NCI-H2196 (cell line): Measurements from ENCODE around the gene C19orf12.

ENCODE experiments used
- DNase-seq: peaks from one replicate; lab custom pipeline; 2025; ENCODE audit not compliant: unreplicated experiment; lab: John Stamatoyannopoulos, UW

Gene C19orf12

GRCh38 chr19:29697523-29698261 is 17.4 kb downstream of the C19orf12 start:
- no peak for DNase-seq

- DNase-seq = no peak
These were observed 18.6 kb downstream of the C19orf12 start for GRCh38 chr19:29696565-29696846.

GRCh38 chr19:29695765-29696564 is 19.1 kb downstream of the C19orf12 start:
- no peak for DNase-seq

- DNase-seq = peak; percentile 54
These were observed 20.1 kb downstream of the C19orf12 start for GRCh38 chr19:29694669-29695627.

- DNase-seq = no peak
These were observed 20.9 kb downstream of the C19orf12 start for GRCh38 chr19:29694161-29694560.

GRCh38 chr19:29690842-29691241 is 24.2 kb downstream of the C19orf12 start:
- no peak for DNase-seq

GRCh38 chr19:29687897-29688728 is 26.9 kb downstream of the C19orf12 start:
- no peak for DNase-seq

- DNase-seq = no peak
These were observed 27.7 kb downstream of the C19orf12 start for GRCh38 chr19:29687244-29687896.

- DNase-seq = no peak
These were observed 28.7 kb downstream of the C19orf12 start for GRCh38 chr19:29686285-29686805.

- no peak for DNase-seq
These were observed 29.7 kb downstream of the C19orf12 start for GRCh38 chr19:29685326-29685725.

- DNase-seq = no peak
These were observed 32.1 kb downstream of the C19orf12 start for GRCh38 chr19:29683009-29683408.

GRCh38 chr19:29682236-29682895 is 32.7 kb downstream of the C19orf12 start:
- no peak for DNase-seq

GRCh38 chr19:29681422-29682235 is 33.4 kb downstream of the C19orf12 start:
- no peak for DNase-seq

GRCh38 chr19:29680937-29681336 is 34.1 kb downstream of the C19orf12 start:
- DNase-seq = no peak

GRCh38 chr19:29680447-29680846 is 34.6 kb downstream of the C19orf12 start:
- no peak for DNase-seq

GRCh38 chr19:29679598-29680210 is 35.4 kb downstream of the C19orf12 start:
- no peak for DNase-seq

GRCh38 chr19:29678484-29679106 is 36.5 kb downstream of the C19orf12 start:
- no peak for DNase-seq
